HFFc6 (cell line): ENCODE data around the gene SHKBP1. TPM values are rescaled to one million over a fixed set of nuclear protein-coding genes. Genes with fewer than 3 reads are reported as not detected.

Experiments
- DNase-seq: peaks from one replicate; pipeline ENCODE4 v3.0.0-alpha.2; 2018
- H3K27ac Mint-ChIP-seq: 2 replicates; pipeline ENCODE4 v1.8.0; 2020; ENCODE audit warnings: mild to moderate bottlenecking, mixed read lengths
- H3K27me3 Mint-ChIP-seq: 2 replicates; pipeline ENCODE4 v1.8.0; 2021; ENCODE audit warnings: mild to moderate bottlenecking, moderate library complexity, mixed read lengths; ENCODE audit not compliant: insufficient read depth
- H3K36me3 Mint-ChIP-seq: 2 replicates; pipeline ENCODE4 v1.8.0; 2021; ENCODE audit warnings: low read depth, mixed read lengths
- H3K4me1 Mint-ChIP-seq: 2 replicates; pipeline ENCODE4 v1.8.0; 2020; ENCODE audit warnings: low read depth, mixed read lengths
- H3K4me3 Mint-ChIP-seq: 2 replicates; pipeline ENCODE4 v1.8.0; 2020; ENCODE audit warnings: mild to moderate bottlenecking, moderate library complexity, mixed read lengths
- H3K9me3 Mint-ChIP-seq: 2 replicates; pipeline ENCODE4 v1.8.0; 2020; ENCODE audit warnings: mild to moderate bottlenecking, mixed read lengths
- total RNA-seq, 6 experiments: library from RNA; stranded (reverse); fragmentation: NEBNext Ultra II Directional; extraction: Animal tissue kit (Norgen Biotek cat#: 25700); gene quantifications; 2 replicates in 1 of 6; 3 replicates in 5 of 6; pipeline ENCODE4 v1.2.3, GENCODE V29; 2021
- TF ChIP-seq, protein P1 (sequence below): fragments of 200-600 bp; sonication (generic); IDR thresholded peaks from 2 replicates; pipeline ENCODE4 v1.5.0; 2021; ENCODE audit warnings: antibody characterized with exemption, mild to moderate bottlenecking

SHKBP1 gene
- total RNA-seq, 6 experiments from 2014 or later = 58.5 to 95.2 (median 83.0) TPM

DNA sequence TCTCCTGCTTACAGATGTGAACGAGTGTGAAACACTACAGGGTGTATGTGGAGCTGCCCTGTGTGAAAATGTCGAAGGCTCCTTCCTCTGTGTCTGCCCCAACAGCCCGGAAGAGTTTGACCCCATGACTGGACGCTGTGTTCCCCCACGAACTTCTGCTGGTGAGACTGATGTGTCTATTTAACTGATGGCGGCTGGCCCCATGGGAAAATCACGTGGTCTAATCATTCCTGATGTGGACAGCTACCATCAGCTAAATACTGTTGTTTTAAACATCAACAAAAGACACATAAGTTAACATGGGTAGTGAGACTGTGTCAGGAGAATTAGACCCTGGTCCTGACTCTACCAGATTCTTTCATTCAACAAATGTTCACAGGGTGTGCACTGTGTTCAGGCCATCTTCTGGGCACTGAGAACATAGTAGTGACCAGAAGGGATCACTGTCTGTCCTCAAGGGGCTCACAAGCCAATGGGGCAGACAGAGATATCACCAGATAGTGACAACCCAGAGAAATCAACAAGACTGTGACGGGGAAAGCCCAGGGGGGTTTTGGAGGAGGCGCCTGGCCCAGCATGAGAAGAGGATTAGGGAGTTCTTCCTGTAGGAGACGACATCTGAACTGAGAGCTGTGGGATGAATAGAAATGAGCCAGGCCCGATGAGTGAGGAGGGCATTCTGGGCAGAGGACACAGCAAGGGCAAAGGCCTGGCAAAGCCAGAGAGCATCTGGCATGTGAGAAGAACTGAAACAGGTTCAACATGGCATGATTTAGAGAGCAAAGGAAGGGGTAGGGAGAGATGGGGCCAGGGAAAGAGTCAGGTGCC, 42.9 kb downstream of the SHKBP1 start:
- Mint-ChIP-seq H3K9me3 (no peaks in the 10 kb centered on the region), H3K27me3 (peaks cover 1% of the 10 kb centered on the region), H3K27ac (no peak overlapping the region), H3K36me3 (peaks cover 21% of the 10 kb centered on the region), H3K4me1 (peaks cover 15% of the 10 kb centered on the region), H3K4me3 (no peak overlapping the region)
- TF ChIP-seq, protein P1, sequence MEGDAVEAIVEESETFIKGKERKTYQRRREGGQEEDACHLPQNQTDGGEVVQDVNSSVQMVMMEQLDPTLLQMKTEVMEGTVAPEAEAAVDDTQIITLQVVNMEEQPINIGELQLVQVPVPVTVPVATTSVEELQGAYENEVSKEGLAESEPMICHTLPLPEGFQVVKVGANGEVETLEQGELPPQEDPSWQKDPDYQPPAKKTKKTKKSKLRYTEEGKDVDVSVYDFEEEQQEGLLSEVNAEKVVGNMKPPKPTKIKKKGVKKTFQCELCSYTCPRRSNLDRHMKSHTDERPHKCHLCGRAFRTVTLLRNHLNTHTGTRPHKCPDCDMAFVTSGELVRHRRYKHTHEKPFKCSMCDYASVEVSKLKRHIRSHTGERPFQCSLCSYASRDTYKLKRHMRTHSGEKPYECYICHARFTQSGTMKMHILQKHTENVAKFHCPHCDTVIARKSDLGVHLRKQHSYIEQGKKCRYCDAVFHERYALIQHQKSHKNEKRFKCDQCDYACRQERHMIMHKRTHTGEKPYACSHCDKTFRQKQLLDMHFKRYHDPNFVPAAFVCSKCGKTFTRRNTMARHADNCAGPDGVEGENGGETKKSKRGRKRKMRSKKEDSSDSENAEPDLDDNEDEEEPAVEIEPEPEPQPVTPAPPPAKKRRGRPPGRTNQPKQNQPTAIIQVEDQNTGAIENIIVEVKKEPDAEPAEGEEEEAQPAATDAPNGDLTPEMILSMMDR = no peak
- no peak for DNase-seq

DNA sequence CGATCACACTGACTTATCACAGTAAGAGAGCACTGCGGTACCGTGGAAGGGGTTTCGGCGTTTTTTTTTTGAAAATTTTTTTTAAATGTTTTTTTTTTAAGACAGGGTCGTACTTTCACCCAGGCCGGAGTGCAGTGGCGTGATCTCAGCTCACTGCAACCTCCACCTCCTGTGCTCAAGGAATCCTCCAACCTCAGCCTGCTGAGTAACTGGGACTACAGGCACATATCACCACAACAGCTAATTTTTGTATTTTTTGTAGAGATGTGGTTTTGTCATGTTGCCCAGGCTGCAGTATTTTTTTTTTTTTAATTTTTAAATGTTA, 43.5 kb downstream of the SHKBP1 start:
- H3K36me3 Mint-ChIP-seq = peaks cover 21% of the 10 kb centered on the region
- TF ChIP-seq, protein P1 = no peak
- no peak for DNase-seq
- H3K9me3 Mint-ChIP-seq = no peaks in the 10 kb centered on the region
- no peak overlapping the region for H3K27ac Mint-ChIP-seq
- H3K4me3 Mint-ChIP-seq = no peak overlapping the region
- peaks cover 1% of the 10 kb centered on the region for H3K27me3 Mint-ChIP-seq
- H3K4me1 Mint-ChIP-seq = peaks cover 15% of the 10 kb centered on the region

DNA sequence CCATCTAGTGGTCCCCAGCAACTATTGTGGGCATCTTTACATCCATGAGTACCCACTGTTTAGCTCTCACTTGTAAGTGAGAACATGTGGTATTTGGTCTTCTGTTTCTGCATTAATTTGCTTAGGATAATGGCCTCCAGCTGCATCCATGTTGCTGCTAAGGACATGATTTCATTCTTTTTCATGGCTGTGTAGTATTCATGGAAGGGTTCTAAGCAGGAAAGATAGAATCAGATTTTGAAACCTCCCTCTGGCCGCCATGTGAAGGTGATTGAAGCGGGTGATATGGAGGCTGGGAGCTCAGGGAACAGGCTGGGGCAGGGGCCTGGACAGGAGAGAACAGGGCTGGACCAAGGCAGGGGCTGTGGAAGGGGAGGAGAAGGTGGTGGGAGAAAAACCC, 44.6 kb downstream of the SHKBP1 start:
- H3K4me3 Mint-ChIP-seq = no peak overlapping the region
- TF ChIP-seq, protein P1 = no peak
- H3K27ac Mint-ChIP-seq = no peak overlapping the region
- H3K36me3 Mint-ChIP-seq = peaks cover 21% of the 10 kb centered on the region
- H3K4me1 Mint-ChIP-seq = peaks cover 15% of the 10 kb centered on the region
- H3K27me3 Mint-ChIP-seq = peaks cover 1% of the 10 kb centered on the region
- H3K9me3 Mint-ChIP-seq = no peaks in the 10 kb centered on the region
- DNase-seq = no peak

DNA sequence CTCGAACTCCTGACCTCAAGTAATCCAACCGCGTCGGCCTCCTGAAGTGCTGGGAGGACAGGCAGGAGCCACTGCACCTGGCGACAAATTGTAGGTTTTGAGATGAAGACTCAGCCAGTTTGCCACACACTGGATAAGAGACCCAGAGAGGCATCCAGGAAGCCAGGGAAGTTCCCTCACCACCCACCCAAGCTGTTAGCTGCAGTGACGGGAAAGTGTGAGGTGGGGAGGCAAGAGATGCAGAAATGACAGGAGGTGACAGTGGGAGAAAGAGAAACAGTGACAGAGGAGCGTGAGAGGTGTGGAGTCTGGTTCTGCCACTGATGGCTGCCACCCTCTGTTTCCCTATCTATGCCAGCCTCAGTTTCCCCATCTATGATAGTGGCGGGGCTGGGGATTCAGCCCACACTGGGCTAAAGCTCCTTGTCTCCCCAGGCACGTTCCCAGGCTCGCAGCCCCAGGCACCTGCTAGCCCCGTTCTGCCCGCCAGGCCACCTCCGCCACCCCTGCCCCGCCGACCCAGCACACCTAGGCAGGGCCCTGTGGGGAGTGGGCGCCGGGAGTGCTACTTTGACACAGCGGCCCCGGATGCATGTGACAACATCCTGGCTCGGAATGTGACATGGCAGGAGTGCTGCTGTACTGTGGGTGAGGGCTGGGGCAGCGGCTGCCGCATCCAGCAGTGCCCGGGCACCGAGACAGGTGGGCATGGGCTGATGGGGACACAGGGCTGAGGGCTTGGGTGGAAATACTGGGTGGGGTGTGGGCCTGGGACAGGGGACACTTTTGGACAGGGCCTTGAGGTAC, 45.5 kb downstream of the SHKBP1 start:
- H3K27ac Mint-ChIP-seq = no peak overlapping the region

DNA sequence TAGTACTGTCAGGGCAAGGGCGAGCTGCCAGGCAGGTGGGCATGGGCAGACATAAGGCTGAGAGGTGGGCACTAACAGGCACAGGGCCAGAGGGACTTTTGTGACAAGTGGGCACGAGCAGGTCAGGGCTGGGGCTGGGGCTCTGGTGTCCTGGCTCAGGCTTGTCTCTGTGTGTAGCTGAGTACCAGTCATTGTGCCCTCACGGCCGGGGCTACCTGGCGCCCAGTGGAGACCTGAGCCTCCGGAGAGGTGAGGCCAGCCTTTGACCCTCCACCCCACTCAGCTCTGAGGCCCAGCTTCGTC, 46.1 kb downstream of the SHKBP1 start:
- Mint-ChIP-seq H3K27ac (no peak overlapping the region), H3K4me3 (no peak overlapping the region), H3K9me3 (no peaks in the 10 kb centered on the region), H3K4me1 (peaks cover 15% of the 10 kb centered on the region), H3K36me3 (peaks cover 21% of the 10 kb centered on the region), H3K27me3 (peaks cover 3% of the 10 kb centered on the region)
- DNase-seq = no peak
- TF ChIP-seq, protein P1 = no peak

More for the DNA sequence above, 45.5 kb downstream of the SHKBP1 start:
- Mint-ChIP-seq H3K27me3 (peaks cover under 1% of the 10 kb centered on the region), H3K4me3 (no peak overlapping the region), H3K9me3 (no peaks in the 10 kb centered on the region), H3K4me1 (peaks cover 15% of the 10 kb centered on the region), H3K36me3 (peaks cover 21% of the 10 kb centered on the region)
- TF ChIP-seq, protein P1 = no peak
- no peak for DNase-seq
